ENCODE results near the gene KIF1A. TPM values are rescaled to one million over a fixed set of nuclear protein-coding genes. Genes with fewer than 3 reads are reported as not detected.

KIF1A gene
- total RNA-seq, 1 experiment from 2014 or later, result not detected

DNA sequence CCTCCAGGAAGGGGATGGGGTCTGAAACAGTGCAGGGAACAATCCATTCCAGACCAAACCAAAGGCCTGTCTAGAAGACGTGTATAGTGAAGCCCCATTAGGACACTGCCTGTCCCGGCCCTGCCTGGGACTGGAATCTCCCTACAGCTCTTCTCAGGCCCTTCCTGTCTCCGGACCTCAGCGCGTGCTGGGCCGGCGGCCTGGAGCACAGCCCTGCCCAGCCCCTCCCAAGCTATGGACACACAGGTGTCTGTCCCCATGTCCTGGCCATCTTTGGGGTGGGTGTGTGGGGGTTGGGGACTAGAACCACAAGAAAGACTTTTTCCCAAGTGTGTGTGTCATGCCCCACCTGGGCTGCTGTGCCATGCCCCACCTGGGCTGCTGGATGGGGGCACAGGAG lies 51.8 kb downstream of the KIF1A start:
- DNase-seq (ENCODE audit: low spot score), result no peak

DNA sequence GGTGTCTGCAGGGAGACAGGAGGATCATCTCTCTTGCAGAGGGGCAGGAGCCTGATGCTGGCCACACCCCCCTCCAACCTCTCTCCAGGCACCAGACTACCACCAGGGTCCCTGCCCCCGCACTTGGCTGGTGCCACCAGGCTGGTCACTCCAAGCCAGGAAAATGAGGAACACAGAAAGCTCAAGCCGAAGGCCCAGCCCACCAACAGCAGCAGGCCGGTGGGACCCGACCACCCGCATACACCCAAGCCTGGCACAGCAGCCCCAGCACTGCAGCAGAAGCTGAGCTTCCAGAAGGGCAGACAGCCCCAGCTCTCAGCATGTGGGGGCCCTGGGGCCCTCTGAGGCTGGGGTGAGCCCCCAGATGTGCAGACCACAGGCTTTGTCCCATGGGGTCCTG lies 52.7 kb downstream of the KIF1A start:
- DNase-seq (ENCODE audit: low spot score), result no peak

DNA sequence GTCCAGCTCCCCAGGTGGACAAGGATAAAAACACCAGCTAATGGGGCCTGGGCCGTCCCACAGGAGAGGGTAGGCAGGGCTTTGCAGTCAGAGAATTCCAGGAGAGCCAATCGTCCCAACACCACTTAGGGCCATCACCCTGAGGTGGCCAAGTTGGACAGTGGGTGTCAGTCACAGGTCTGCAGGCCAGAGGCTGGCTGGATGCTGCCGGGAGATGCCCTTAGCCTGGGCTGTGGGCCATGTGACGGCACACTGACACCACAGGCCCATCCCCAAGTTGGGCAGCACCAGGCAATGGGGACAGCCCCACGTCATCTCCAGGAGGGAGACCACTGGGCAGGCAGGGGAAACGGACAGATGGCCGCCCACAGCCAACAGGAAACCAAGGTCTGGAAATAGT lies 53.9 kb downstream of the KIF1A start:
- no peak for DNase-seq (ENCODE audit: low spot score)

DNA sequence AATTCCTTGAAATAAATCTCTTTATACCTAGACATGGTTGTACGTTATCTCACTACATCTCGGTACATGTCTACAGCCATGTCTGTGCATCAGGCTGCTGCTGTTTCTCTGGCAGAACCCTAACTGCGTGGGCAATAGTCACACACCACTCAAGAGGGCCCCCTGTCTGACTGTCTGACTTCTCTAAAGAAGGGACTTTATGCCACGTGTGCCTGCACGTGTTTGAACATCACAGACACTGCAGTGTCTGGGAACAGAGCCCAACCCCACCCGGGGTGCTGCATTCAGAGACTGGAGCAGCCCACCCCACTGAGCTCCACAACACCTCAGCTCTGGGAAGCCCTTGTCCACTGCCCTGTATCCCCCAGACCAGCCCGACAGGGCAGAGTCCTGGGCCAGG lies 55.0 kb downstream of the KIF1A start:
- DNase-seq (ENCODE audit: low spot score), result no peak

DNA sequence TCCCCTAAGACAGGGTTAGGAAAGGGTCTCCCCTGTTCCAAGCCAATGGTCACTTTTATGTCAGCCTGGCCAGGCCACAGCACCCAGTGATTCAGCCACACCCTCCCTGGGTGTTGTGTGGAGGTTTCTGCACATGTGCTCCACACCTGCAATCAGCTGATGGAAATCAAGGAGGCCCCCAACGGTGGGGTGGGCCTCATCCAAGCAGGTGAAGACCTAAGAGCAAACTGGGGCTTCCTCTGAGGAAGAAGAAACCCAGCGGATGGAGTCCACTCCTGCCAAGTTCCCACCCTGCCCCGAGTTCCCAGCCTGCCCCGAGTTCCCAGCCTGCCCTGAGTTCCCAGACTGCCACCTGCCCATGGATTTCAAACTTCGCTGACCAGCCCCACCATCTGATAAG lies 55.4 kb downstream of the KIF1A start:
- DNase-seq (ENCODE audit: low spot score), result no peak

DNA sequence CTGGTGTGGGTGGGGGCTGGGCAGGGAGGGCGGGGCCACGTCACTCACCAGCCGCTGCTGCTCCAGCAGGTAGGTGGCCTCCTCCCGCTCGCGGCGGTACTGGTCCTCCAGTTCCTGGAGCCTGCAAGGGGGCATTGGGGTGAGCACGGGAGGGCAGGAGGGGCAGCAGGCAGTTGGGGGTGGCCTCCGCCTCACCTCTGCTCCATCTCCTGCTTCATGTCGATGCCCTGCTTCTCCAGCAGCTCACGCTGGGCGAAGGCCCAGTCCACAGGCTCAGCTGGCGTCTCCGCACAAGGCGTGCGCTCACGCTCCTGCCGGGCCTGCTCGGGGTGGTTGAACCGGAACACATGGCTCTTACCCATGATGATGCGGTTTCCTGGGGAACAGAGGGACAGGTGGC lies 57.0 kb downstream of the KIF1A start:
- no peak for DNase-seq (ENCODE audit: low spot score)

DNA sequence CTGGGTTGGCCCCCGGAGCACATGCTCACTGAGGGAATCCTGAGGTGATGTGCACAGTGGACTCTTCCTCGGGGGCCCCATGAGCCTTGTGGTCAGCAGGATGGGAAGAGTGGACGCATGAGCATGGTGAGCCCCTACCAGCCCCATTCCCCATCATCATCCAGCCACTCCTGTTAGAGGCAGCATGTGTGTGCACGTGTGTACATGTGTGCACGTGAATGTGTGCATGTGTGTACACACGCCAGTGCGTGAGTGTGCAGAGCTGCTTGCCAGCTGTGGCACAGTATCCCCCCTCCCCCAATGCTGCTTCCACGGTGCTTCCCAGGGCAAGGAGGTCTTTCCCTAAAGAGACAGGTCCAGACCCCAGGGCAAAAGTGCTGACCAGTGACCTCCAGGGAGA lies 57.8 kb downstream of the KIF1A start:
- no peak for DNase-seq (ENCODE audit: low spot score)

DNA sequence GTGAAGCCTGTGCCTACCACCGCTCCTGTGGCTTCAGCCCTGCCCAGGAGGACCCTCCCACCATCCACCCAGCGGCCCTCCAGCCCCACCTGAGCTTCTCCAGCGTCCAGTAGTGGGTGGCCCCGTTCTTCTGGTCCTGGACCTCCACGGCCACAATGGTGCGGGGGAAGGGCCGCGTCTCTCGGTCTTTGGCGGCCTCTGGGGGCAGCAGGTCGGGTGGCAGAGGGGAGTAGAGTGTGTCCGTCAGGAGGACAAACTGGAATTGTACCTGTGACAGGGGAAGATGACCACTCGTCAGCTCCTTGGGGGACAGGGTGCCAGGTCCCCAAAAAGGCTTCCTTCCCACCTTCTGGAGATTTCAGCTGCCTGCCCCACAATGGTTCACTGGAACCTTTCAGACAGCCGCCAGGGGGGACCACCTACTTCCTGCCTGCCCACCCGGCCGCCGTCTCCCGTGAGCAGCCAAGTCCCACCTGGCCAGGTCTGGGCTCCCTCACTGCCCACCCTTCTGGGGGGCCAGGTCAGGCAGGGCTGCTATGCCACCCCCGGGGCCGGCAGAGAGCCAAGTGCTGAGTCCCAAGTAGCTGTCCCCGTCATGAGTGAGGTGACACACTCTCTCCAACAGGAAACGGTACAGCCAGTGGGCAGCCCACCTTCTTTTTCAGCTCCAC lies 59.3 kb downstream of the KIF1A start:
- DNase-seq (ENCODE audit: low spot score), result no peak

DNA sequence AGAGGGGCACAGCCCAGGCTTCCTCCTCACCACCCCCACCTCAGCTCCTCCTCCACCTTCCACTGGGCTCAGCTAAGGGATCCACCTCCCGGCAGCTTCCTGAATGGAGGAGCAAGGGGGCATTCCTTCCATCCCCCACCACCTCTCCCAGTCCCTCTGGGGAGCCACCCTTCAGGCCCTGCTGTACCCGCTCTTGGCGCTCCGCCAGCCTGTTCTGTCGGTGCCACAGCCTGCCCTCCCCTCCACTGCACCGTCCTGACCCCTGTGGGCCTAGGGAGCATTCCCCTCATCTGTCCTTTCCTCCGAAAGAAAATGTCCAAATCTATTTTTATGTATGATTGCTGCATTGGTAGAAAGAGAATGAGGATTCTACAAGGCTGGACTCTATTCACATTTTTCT lies 59.9 kb downstream of the KIF1A start:
- no peak for DNase-seq (ENCODE audit: low spot score)

DNA sequence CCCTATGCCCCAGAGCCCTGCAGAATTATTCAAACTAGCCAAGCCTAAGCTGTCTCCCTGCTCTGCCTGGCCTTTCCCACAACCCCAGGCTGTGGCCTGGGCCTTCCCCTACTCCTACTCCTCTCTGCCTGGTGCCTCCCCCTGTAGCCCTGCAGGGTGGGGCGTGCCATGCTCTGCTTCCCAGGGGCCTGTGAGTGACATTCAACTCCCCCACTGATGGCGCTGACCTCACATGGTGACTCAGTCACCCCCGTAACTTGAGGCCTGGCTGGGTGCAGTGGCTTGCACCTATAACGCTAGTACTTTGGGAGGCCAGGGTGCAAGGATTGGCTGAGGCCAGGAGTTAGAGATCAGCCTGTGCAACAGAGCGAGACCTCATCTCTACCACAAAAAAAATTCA lies 60.6 kb downstream of the KIF1A start:
- DNase-seq (ENCODE audit: low spot score), result no peak

DNA sequence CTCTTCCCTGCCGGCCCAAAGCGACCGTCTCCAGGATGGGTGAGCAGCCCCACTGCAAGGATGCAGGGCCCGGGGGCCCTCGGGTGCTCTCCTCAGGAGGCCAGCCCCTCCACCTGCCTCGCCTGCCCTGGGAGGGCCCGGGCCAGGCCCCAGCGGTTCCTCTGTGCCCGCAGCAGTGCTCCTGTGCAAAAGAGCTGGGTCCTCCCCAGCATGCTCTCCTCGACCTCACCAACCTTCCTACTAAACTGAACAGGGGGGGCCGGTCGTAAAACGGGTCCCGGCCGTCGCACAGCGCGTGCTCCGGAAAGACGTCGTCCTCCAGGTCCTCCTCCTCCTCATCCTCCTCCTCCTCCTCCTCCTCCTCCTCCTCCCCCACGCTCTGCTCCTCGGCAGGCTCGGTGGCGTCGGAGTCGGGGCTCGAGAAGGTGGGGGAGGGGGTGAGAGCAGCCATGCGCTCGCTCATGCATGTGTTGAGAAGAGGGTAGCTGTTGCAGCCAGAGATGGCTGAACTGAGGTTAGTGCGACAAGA lies 62.9 kb downstream of the KIF1A start:
- no peak for DNase-seq (ENCODE audit: low spot score)

DNA sequence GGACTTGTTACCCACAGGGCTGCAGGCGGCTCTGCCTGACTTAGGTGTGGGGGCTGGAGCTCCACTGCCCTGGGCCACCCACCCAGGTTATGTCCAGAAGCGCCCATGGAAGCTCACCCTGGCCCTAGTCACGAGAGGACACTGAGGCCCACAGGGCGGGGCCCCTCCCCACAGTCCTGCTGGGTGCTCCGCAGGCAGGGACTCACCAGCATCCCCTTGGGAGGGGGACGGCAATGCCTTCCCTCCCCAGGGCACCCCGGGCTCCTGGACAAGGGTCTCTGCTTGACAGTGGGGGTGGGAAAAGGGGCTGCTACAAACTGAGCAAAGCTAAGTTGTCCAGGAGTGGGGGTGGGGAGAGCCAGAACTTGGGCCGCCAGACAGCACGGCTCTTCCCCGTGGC lies 67.8 kb downstream of the KIF1A start:
- DNase-seq (ENCODE audit: low spot score), result no peak

DNA sequence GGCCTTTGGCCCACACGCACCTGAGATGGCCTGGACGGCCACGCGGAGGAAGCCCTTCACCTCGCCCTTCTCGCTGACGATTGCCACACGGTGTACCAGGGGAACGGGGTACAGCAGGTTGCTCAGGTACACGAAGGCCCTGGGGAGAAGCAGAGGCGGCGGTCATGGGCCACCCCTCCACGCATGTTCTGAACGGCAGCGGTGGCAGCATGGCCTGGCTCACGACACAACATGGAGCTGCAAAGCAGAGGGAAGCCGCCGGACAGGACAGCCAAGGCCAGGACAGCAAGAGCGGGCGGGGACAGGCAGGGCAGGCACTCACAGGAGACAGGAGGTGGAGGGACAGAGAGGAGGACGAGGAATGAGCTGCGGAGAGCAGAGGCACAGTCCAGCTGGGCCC lies 69.6 kb downstream of the KIF1A start:
- DNase-seq (ENCODE audit: low spot score), result no peak

DNA sequence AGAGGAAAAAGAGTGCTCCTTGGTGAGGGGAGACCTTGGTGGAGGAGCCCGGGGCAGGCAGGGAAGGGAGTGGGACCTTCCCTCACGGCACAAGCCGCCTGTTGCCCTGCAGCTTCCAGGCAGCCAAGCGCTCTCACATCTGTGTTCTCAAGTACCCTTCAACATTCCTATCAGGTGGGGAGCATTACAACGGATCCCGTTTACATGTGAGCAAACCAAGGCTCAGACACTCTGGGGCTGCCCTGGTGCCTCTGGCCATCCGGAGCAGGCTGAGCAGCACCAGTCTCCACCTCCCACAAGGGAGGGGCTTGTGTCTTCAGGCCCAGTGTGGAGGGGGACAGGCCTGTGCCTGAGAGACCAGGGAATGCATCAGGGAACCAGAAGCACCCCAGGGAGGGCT lies 70.5 kb downstream of the KIF1A start:
- no peak for DNase-seq (ENCODE audit: low spot score)

DNA sequence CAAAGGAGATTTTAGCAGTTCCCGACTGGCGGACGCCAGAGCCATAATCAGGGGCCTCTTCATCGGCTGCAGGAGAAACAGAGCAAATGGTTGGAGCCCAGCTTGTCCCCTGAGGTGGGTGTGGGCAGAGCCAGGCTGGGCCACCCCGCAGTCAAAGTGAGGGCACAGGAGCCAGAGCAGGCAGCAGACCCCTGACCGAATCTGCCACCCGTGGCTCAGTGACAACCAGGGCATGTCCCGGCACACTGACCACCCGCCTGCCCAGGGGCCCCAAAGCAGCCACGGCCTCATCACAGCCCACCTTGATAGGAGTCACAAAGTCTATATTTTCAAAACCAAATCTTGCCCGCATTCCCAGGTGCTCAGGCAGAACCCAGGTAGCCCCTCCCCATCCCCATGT lies 72.8 kb downstream of the KIF1A start:
- DNase-seq (ENCODE audit: low spot score), result no peak

DNA sequence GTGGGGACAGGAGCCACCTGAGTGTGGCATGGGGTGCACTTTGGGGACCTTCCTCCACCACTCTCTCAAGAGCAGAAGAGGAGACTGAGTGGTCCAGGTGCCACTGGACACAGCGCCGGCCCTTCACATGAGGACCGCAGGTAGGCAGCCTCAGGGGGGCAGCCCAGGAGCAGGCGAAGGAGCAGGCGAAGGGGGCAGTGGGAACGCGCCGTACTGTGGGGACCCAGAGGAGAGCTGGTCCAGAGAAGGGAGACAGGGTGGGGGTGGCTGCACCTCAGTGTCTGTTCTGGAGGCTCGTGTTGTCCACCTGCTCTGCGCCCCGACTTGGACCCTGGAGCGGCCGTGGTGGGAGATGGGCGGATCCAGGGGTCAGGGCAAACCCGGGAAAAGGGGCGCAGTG lies 73.3 kb downstream of the KIF1A start:
- no peak for DNase-seq (ENCODE audit: low spot score)

DNA sequence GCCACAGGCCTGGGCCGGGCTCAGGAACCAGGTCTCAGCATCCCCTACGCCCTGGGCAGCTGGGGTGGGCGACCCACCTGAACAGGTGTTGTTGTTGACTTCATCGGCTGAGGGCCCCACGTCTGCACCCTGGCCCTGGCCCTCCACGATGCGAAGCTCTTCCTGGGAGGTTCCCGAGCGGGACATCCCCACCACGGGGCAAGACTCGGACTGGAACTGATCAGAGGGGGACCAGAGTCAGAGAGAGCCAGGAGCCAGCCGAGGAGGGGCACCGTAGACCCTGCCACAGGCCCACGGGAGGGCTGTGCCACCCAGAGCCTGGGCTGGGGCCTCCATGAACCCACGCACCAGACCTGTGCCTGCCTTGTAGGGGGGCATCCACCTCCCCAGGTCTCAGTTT lies 74.1 kb downstream of the KIF1A start:
- no peak for DNase-seq (ENCODE audit: low spot score)

DNA sequence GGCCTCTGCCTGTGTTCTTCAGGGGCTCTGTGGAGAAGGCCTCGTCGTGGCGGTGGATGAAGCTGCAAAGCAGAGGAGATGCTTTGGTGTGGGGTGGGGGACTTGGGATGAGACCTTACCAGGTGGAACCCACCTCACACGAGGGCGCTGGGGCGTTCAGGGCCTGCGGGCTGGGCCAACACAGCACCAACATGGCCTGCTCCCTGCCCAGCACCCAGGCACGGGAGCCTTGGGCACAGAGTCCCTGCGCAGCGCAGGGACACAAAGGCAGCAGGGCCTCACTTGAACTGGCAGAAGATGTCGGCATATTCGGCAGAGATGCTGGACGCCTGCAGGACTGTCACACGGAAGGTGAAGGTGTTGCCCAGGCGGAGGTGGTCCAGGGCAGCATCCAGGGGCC lies 74.6 kb downstream of the KIF1A start:
- DNase-seq (ENCODE audit: low spot score), result no peak

DNA sequence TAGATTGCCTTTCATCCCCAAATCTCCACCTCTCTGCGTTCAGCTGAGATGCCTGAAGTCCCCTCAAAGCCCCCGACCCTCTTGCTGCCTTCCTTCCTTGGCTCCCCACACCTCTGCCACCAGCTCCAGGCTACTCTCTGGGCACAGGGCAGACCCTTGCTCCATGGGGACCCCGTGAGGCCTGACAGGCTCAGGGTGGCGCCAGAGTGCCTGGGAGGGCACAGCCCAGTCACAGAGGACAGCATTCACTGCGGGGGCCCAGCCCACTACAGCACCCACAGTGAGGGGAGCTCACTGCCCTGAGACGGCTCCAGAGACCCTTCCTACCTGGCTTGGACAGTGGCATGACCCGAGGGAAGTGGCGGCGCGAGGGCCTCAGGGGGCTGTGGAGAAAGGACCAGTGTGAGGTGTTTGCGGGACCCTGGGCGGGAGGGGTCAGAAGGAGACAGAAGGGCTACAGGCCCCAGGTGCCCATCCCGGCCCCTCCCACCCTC lies 77.4 kb downstream of the KIF1A start:
- no peak for DNase-seq (ENCODE audit: low spot score)

DNA sequence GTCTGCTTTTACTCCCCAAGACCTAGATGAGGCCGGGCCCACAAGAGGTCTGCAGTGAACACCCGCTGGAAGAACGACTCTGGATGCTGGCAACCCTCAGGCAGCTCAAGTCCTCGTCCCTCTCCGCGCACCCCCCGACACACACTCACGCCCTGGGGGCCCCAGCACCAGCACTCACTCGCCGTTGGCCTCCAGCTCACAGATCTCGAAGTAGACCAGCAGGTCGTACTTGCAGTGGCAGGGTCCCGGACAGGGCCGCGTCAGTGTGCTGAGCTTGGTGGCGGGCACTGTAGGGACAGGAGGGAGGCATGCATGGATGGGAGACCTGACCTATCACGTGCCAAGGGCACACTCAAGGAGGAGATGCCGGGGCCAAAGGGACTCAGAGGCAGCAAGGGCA lies 78.9 kb downstream of the KIF1A start:
- no peak for DNase-seq (ENCODE audit: low spot score)

DNA sequence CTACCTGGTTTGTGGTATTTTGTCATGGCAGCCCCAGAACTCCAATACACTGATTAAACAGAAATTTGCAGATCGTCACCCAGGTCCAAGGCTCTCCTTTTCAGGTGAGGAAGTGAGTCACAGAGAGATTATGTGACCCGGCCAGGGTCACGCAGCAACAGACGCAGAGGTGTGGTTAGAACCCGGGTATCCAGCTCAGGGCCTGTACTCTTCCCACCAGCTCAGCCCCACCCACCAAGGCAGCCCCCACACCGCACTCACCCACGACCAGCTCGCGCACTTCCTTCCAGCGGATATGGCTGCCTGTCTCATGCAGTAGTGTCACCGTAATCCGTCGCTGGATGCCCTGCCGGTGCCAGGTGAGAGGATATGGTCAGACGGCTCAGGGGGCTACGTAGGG lies 80.2 kb downstream of the KIF1A start:
- no peak for DNase-seq (ENCODE audit: low spot score)

DNA sequence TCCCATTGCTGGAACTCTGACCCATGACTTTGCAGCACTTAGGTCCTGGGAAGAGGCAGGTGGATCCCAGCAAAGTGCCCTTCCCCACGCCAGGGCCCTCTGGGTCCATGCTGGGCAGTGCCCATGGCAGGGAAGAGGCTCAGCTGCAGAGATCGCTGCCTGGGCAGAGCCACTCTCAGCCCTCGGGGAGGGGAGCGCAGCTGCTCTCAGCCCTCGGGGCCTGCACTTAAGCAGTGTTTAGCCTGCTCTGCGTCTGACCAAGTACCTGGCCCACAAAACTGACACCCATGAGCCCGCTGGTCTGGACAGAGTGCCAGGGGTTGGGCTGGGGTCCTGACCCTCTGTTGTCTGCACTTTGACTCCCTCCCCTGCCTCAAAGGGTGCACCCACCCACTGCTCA lies 82.1 kb downstream of the KIF1A start:
- no peak for DNase-seq (ENCODE audit: low spot score)

DNA sequence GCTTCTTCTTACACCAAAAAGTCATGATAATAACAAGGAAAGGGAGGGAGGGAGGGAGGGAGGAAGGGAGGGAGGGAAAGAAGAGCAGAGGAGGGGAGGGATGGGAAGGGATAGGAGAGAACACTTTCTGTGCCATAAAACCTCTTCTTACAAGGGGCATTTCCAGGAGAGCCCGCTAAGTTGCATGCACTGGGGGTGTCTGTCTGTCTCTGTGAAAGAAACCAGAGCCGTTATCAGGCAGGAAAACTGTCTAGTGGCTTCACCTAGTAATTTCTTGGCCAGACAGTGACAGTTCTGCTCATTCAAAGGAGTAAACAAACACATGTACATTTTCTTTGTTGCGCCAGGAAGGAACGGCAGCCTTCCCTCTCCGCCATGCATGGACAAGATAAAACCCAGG lies 82.5 kb downstream of the KIF1A start:
- no peak for DNase-seq (ENCODE audit: low spot score)

Data from HT-29 (cell line).